GM19395 (cell line): Measurements from ENCODE around the gene PDE9A.
"Not testable (repeated sequence)": the region's sequence is repeated elsewhere in the genome, so short reads cannot be mapped to it uniquely, and the experiment has no call there.

Experiments used
- ATAC-seq: cut with Tn5 transposase; IDR thresholded peaks from one replicate; pipeline ENCODE4 v1.9.1; 2021; ENCODE audit warnings: mild to moderate bottlenecking, moderate library complexity; ENCODE audit not compliant: unreplicated experiment

Gene PDE9A

DNA sequence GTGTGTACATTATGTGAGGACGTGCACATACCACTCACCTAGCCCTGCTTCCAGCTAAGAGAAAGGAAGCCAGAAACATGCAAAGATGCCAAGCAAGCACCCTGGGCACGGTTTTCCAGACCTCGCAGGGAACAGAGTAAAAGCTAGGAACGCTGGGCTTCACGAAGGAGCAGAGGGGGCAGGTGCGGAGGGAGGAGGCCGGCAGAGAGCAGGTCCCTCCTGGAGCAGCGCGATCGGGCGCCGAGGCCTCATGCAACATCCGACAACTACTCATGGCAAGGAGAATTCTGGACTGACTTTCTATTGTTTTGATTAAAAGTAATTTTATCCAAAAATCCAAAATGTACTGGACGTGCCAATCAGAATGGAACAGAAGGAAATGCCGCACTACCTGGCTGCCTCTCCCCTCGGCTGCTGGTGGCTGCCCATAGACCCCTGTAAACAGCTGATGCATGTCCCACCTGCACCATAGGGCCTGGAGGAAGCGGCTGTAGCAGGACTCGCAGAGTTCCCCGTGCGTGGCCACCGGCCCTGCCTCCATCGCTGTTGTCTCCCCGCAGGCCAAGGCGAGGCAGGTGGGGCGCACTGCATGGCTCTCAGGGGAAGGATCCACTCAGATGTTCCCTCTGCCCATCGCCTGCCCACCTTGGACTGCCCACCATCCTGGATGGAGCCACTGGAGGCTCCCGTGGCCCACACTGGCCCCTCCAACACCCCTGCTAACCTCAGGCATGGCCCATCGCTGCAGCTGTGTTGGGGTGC lies 132.4 kb downstream of the PDE9A start:
- no peak for ATAC-seq

DNA sequence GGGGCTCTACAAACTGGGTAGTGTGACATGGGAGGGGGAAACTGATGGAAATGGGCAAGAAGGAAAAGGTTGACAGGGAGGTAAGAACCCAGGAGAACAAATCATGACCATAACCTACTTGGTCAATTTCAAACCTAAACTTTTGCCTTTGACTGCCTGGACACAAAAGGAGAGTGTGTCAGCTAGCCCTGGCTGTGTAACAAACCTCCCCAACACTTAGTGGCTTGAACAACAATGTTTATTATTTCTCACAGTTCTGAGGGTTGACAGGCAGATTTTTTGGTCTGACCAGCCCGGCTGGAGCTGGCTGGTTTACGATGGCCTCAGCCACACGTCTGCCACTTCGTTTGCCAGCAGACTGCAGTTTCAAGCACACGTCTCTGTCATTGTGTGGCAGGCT lies 133.5 kb downstream of the PDE9A start:
- ATAC-seq = no peak

DNA sequence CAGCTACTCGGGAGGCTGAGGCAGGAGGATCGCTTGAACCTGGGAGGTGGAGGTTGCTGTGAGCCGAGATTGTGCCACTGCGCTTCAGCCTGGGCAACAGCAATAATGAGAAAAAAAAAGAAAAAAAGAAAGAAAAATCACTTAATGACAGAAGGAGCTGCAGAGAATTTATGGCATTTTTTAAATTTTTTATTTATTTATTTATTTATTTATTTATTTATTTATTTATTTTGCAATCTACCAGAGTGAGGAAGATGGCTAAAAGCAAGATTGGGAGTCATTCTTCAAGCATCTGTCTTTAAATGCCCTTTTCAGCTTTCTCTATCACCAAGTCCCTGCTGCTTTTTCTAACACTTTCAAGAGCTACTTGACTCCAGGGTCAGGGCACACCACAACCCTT lies 134.2 kb downstream of the PDE9A start:
- no peak for ATAC-seq

DNA sequence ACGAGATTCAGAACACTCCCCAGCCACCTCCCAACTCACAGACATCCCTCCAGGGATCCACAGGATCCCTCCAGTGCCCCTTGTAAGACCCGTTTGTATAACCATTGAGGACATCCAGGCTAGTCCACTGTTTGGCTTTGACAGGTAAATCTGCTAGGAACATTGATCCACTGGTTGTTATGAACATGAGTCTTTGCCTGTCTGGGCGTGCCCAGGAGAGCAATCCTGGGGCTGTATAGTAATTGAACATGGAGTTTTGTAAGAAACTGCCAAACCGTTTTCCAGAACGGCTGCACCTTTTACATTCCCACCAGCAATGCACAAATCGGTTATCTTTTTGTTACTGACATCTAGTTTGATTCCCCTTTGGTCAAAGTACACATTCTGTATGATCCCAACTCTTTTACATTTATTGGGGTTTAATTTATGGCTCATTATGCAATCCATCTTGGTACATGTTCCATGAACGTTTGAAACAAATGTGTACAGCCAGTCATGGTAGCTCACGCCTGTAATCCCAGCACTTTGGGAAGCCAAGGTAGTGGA lies 137.2 kb downstream of the PDE9A start:
- no peak for ATAC-seq

DNA sequence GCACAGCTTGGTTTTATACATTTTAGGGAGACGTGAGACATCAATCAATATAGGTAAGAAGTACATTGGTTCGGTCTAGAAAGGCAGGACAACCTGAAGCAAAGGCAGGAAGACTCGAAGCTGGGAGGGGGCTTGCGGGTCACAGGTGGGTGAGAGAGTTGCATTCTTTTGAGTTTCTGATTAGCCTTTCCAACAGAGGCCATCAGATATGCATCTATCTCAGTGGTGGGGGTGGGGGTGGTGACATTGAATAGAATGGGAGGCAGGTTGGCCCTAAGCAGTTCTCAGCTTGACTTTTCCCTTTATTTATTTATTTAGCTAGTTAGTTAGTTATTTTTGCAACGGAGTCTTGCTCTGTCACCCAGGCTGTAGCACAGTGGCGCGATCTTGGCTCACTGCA lies 140.4 kb downstream of the PDE9A start:
- ATAC-seq = no peak

DNA sequence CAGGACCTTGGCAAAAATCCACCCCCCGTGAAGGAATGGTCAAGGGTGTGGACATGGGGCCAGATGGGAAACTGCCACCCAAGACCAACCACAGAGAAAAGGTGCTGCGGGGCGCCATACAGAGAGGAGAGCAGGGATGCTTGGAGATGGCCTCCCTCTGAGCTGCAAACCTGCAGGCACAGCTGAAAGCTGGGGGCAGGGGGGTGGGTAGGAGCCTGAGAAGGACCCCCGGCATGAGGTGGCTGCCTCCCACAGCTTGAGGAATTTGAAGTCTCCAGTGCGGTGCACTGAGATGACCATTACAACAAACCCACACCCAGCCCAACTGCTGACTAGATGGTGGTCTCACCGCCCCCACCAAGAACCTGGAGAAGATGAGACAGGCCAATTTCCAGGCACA lies 141.1 kb downstream of the PDE9A start:
- ATAC-seq = no peak

DNA sequence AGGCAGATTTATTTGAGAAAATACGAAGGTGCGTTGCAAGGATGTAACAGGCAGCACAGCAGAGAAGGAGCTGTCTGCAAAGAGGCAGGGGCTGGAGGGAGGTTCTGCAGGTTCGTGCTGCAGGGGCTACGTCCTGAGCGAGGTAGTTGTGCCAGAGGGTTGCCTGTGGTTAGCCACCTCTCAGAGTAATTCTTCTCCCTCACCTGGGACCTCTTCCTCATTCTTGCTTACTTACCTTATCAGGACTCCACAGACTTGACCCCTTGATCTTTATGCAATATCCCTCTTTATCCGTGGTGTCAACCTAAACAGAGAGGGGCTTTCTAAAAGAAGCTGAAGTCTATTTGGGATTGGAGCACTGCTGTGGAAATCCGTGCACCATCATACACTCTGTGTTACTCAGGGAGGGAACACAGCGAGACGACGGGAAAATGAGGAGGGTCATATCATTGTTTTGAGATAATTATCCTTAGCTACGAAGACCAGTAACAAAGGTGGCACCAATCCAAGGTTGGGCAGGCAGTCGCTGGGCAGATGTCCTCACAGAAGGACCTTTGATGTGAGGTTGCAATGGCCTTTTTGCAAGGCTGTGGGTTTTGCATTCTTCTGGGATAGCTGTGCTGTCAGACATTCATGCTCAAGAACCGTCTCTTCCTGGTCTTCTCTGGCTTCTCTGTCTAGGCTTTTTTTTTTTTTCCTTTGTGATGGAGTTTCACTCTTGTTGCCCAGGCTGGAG lies 143.1 kb downstream of the PDE9A start:
- ATAC-seq = no peak

DNA sequence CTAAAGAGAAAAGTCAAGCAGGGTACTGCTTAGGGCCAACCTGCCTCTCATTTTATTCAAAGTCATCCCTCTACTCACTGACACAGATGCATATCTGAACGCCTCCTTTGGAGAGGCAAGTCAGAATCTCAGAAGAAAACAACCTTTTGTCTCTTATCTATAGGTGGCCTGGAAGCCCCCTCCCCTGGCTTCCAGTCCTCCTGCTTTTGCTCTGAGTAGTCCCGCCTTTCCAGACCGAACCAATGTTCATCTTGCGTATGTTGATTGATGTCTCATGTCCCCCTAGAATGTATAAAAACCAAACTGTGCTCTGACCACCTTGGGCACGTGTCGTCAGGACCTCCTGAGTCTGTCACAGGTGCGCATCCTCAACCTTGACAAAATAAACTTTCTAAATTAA lies 144.1 kb downstream of the PDE9A start:
- no peak for ATAC-seq

DNA sequence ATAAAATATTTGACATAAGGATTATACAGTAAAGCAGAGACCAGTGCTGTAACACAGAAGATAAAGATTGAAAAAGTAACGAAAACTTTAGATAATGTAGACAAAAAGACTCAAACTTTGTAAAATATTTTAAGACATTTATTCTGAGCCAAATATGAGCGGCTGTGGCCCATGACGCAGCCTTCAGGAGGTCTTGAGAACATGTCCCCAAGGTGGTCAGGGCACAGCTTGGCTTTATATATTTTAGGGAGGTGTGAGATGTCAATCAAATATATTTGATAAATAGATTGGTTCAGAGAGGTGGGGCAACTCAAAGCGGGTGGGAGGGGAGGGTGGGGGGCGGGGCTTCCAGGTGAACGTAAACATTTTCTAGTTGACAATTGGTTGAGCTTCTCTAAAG lies 144.7 kb downstream of the PDE9A start:
- no peak for ATAC-seq

DNA sequence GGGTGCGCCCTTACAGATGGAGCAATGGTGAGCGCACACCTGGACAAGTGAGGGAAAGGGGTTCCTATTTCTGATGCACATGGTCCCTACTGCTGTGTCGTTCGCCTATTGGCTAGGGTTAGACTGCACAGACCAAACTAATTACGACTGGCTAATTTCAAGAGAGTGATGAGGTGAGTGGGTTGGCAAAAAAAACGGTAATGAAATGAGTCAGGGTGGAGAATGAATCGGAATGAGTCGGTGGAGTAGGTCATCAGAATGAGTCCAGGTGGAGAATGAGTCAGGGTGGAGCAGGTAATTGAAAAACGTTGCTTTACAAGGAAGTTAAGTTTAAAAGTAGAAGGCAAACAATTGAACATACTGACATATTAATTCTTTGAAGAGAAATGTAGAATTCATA lies 146.1 kb downstream of the PDE9A start:
- no peak for ATAC-seq

DNA sequence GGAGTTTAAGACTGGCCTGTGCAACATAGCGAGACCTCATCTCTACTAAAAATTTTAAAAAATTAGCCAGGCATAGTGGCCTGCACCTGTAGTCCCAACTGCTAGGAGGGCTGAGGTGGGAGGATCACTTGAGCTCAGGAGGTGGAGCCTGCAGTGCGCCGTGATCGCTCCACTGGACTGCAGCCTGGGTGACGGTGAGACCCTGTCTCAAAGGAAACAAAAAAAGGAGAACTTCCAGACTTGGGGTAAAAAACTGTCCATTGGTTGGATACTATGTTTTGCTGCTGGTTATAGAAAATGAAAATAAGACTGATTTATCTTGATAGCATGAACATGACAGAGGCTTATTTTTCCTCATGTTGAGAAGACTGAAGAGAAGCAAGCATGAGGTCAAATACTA lies 146.5 kb downstream of the PDE9A start:
- no peak for ATAC-seq

DNA sequence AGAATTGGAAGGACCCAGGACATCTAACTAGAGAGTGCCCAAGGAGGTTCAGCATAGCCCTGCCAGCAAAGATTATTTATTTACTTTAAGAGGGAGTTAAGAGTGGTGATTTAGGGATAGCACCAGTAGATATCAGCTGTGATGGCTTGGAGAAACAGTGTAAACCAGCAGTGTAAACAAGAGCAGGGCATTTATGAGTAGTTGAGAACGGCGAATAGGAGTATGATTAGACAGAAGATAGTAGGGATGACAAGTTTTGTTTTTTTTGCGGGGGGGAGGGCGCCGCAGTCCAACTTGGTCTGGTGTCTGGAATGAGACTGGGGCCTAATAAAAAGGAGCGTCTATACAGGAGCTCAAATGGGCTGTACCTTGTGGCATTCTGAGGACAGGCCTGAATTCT lies 148.2 kb downstream of the PDE9A start:
- ATAC-seq = not testable (repeated sequence)

DNA sequence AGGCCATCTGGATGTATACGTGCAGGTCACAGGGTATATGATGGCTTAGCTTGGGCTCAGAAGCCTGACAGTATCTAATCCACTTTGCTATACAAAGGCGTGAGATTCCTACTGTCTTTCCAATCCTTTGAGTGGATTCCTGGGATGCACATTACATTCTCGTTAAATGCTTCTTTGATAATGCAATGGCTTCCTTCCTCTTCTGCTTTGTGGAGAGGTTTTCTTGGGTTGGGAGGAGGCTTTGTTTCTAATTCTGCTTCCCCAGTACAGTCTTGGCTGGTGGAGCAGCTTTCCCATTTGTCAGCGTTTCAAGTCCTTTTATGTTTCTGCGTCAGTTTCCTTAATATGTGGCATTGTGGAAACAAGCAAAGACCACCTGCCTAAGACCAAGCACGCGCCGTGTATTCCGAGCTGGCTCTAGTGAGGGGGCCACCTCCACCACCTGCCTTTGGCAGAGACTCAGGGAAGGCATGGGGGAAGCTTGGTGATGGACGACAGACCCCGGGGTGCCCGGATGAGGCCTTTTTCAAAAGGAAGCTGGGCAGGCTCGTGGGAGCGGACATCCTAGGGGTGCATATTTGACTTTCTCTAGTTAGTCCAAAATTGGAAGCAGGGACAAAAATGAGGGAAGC lies 153.2 kb downstream of the PDE9A start:
- no peak for ATAC-seq

DNA sequence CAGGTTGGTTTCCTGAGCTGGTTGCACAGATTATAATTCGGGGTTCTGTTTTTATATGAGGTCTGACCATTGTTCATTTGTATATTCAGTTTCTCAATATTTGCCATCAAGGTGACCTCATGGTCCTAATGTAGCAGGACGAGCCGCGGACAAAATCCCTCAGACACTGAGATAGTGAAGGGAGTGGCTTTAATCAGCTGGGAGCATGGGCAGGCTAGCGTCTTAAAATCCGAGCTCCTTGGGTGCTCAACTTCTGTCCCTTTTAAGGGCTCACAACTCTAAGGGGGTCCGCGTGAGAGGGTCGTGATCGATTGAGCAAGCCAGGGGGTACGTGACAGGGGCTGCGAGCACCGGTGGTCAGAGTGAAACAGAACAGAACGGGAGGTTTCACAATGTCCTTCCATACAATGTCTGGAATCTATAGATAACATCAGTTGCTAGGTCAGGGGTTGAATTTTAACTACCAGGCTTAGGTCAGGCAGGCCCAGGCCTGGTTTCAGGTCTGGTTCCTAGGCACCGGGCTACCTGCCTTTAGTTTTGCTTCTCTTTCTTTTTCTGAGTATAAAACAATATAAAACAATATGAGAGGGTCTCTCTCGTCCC lies 154.0 kb downstream of the PDE9A start:
- not testable (repeated sequence) for ATAC-seq

DNA sequence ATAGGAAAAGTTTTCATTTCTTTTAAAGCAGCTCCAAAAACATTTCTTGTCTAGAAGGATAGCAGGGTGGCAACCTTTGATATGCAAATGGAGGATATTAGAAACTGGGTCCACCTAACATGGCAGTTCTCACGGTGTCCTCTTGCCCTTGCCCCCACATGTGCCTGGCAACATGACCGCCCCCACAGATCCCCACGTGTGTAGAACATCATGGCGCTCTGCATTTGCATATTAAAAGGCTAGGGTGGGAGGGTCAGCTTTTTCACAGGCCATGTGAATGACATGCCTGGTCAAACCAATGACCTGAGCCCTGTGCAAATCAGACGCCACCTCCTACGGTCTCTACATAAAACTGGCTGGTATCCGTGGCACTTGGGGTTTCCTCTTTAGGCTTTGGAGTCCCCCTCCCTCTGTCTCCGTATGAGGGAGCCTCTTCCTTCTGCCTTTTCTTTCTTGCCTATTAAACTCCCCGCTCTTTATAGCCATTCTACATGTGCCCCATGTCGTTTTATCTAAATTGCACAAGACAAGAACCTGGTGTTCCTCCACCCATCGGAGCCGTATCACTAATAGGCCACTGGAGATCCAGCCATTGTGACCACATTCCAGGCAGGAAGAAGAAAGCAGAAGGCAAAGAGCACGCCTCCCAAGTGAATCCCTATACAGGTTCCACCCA lies 154.7 kb downstream of the PDE9A start:
- ATAC-seq = no peak

DNA sequence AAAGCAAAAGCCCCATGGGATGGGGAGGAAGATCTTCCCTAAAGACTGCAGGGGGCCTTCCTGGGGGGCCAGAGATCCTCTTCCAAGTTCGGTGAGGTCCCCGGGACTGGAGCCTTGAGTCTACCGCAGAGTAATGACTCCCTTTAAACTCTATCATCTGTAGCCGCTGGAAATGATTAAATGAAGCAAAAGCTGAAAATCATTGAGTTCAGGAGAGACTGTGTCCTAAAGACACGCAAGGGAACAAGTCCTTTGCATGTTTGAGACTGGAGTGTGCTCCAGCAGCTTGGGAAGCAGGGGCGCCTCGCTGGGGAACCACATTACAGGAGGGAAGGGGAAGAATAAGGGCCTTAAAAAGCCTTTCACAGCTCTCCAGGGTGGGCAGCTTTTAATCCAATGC lies 155.8 kb downstream of the PDE9A start:
- no peak for ATAC-seq

DNA sequence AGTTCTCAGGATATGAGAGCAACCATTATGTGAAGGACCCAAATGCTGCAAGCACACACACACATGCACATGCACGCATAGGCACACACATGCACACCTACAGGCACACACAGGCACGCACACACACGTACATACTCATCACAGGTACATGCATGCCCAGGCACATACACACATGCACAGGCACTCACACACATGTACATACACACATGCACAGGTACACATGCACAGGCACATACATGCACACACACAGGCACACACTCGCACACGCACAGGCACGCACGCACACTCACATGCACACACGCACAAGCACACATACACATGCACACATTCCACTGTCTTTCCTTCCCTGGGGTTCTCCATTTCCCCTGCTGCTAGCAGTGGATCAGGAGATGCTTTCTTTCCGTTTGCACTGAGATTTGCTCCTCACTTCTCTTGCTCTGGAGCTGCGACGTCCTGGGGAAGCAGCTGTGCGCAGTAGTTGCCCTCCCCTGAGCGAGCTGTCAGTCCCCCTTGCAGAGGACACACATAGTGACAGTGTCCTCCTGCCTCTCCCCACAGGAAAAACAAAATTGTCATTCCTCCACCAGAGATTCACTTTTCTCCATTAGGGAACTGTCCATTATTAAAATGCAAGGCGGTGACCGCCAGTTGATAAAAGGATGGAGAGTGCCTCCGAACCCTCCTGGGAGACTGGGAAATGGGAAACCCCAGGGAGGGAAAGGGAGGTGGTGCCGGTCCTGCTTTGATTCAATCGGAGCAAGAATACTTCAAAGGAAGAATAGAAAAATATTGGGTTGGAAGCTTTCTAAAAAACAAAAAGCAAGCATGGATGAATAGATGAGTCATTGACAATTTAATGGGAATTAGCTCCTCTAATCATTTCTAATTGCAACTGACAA lies 156.4 kb downstream of the PDE9A start:
- ATAC-seq = no peak

DNA sequence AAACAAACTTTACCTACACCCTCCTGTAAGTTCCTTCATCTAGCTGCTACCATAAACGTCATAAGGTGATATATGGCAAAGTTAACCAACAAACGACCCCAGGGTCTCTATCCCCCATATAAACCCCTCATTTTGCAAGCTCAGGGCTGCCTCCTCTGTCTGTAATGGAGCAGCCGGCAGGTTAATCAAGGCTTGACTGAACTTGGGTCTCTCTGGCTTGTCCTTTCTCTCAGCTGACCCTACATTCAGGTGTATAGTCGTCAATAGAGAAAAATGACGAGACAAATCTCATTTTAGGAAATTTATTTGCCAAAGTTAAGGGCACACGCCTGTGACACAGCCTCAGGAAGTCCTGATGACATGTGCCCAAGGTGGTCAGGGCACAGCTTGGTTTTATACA lies 158.5 kb downstream of the PDE9A start:
- no peak for ATAC-seq

DNA sequence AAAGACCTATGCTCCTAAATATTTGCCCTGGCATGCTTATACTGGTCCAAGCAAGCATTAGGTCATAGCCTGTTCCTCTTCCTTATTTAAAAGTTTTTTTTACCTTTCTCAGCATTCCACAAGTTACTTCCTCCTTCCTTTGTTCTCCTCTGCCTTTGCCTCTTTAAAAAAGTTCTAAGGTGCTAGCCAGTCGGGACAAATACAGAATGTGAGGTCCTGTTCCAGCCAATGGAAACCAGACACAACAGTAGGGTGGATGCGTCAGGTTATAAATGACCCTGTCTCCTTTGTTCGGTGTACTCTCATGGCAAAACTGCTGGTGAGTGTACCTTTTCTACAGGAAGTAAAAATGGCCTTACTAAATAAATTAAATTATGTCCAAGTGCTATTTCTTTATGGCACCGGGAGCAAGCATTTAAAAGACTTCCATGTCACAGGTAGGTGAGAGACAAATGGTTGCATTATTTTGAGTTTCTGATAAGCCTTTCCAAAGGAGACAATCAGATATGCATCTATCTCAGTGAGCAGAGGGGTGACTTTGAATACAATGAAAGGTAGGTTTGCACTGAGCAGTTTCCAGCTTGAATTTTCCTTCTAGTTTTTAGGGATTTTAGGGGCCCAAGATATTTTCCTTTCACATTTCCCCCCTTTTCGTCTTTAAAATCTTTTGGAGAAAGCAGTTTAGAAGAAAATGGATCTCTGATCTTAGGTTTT lies 159.3 kb downstream of the PDE9A start:
- not testable (repeated sequence) for ATAC-seq
